Ovary (tissue), 3 donors: ENCODE measurements around the gene UBR4.

Experiments
- CTCF ChIP-seq, 3 donors: fragments of 450-650 bp in 2 of 3; fragments of 200-600 bp in 1 of 3; IDR thresholded peaks; one replicate each; pipeline versions ENCODE4 v1.5.1 to v1.8.0; 2016 to 2022; ENCODE audit warnings: antibody characterized with exemption in 3 of 3, mild to moderate bottlenecking in 1 of 3
- EP300 ChIP-seq: sonication (generic); formaldehyde crosslinking; IDR thresholded peaks from one replicate; pipeline ENCODE4 v1.6.1; 2017; ENCODE audit warnings: antibody characterized with exemption
- POLR2A ChIP-seq: fragments of 450-650 bp; IDR thresholded peaks from one replicate; pipeline ENCODE4 v1.6.1; 2017; ENCODE audit warnings: antibody characterized with exemption, mild to moderate bottlenecking, moderate library complexity
- donor health status: DM: no; HTN: no; CAD: no.

- no peak for TF ChIP-seq CTCF (IDR thresholded peaks at IDR 0.05)
- no peak for TF ChIP-seq POLR2A
- no peak for TF ChIP-seq EP300
Observed at GRCh38 chr1:19197845-19198244, 12.2 kb downstream of the UBR4 start.
